BE2C (cell line): ENCODE results near the gene CUL5. TPM values are rescaled to one million over a fixed set of nuclear protein-coding genes. Genes with fewer than 3 reads are reported as not detected.

ENCODE experiments used
- DNase-seq: peaks from one replicate; pipeline ENCODE4 v3.0.0-alpha.2; 2020
- H3K27me3 ChIP-seq: fragments of 250-450 bp; sonication (Bioruptor Pico); 2 replicates; pipeline ENCODE4 v1.5.1; 2020; ENCODE audit warnings: mild to moderate bottlenecking
- H3K36me3 ChIP-seq: fragments of 250-450 bp; sonication (Bioruptor Pico); 2 replicates; pipeline ENCODE4 v1.5.1; 2020; ENCODE audit warnings: mild to moderate bottlenecking
- H3K4me1 ChIP-seq: fragments of 250-450 bp; sonication (Bioruptor Pico); 2 replicates; pipeline ENCODE4 v1.5.1; 2020
- H3K4me3 ChIP-seq: 2 replicates; pipeline ENCODE4 v1.5.1; 2011; ENCODE audit warnings: low read depth, low read length
- H3K9me3 ChIP-seq: fragments of 250-450 bp; sonication (Bioruptor Pico); 2 replicates; pipeline ENCODE4 v1.5.1; 2020
- CTCF ChIP-seq: IDR thresholded peaks from 2 replicates; pipeline ENCODE4 v1.5.1; 2012; ENCODE audit warnings: mild to moderate bottlenecking, low read depth, low read length
- polyA plus RNA-seq: library from polyadenylated mRNA; unstranded; fragments of >200 nt; gene quantifications from one replicate; pipeline ENCODE4 v1.2.1, GENCODE V29; 2012; ENCODE audit warnings: low read depth, missing spikeins; ENCODE audit not compliant: insufficient read length, insufficient read depth

CUL5 gene
- 34.5 TPM for polyA plus RNA-seq

GRCh38 chr11:108008656-108009496 is at the start of gene CUL5:
Gene CUL5, plus strand, starts transcription at chr11:108008898. Its CDS starts 451 bp downstream, at chr11:108009349.
- Histone ChIP-seq H3K9me3 (no peaks in the 10 kb centered on the region), H3K36me3 (peaks cover 3% of the 10 kb centered on the region; the same call in 1 of the 2 replicates), H3K4me3 (peak within 1 kb of the TSS; percentile 96), H3K27me3 (no peaks in the 10 kb centered on the region), H3K4me1 (no peaks in the 10 kb centered on the region; the same call in 1 of the 2 replicates)
- peak; percentile 85 for TF ChIP-seq CTCF
- DNase-seq, result peak; percentile 94

GRCh38 chr11:107961480-107961879 is 47.2 kb upstream of the CUL5 start:
- Histone ChIP-seq H3K4me3 (no peak overlapping the region), H3K27me3 (no peaks in the 10 kb centered on the region)
- TF ChIP-seq CTCF, result no peak

GRCh38 chr11:107962181-107962580 is 46.5 kb upstream of the CUL5 start:
- no peak for TF ChIP-seq CTCF
- no peaks in the 10 kb centered on the region for H3K27me3 ChIP-seq
- no peak for DNase-seq
- peaks cover 34% of the 10 kb centered on the region for H3K4me1 ChIP-seq
- no peaks in the 10 kb centered on the region for H3K9me3 ChIP-seq
- H3K4me3 ChIP-seq, result no peak overlapping the region
- peaks cover 11% of the 10 kb centered on the region for H3K36me3 ChIP-seq

More at GRCh38 chr11:107961480-107961879, 47.2 kb upstream of the CUL5 start:
- DNase-seq, result no peak
- Histone ChIP-seq H3K9me3 (no peaks in the 10 kb centered on the region), H3K4me1 (peaks cover 39% of the 10 kb centered on the region), H3K36me3 (peaks cover 11% of the 10 kb centered on the region)

GRCh38 chr11:107963091-107963490 is 45.6 kb upstream of the CUL5 start:
- H3K36me3 ChIP-seq, result peaks cover 16% of the 10 kb centered on the region
- no peak overlapping the region for H3K4me3 ChIP-seq
- no peak for TF ChIP-seq CTCF
- DNase-seq, result no peak
- no peaks in the 10 kb centered on the region for H3K27me3 ChIP-seq
- H3K4me1 ChIP-seq, result peaks cover 27% of the 10 kb centered on the region
- no peaks in the 10 kb centered on the region for H3K9me3 ChIP-seq

- DNase-seq, result no peak
- H3K9me3 ChIP-seq, result no peaks in the 10 kb centered on the region
- H3K4me3 ChIP-seq, result no peak overlapping the region
- H3K4me1 ChIP-seq, result no peaks in the 10 kb centered on the region
- TF ChIP-seq CTCF, result peak; percentile 35
- no peaks in the 10 kb centered on the region for H3K27me3 ChIP-seq
- peaks cover 7% of the 10 kb centered on the region for H3K36me3 ChIP-seq
Measured at GRCh38 chr11:107969219-107969618, 39.5 kb upstream of the CUL5 start.

- Histone ChIP-seq H3K4me3 (no peak overlapping the region), H3K9me3 (no peaks in the 10 kb centered on the region), H3K36me3 (peaks cover 5% of the 10 kb centered on the region), H3K27me3 (no peaks in the 10 kb centered on the region), H3K4me1 (no peaks in the 10 kb centered on the region)
- no peak for DNase-seq
- no peak for TF ChIP-seq CTCF
Measured at GRCh38 chr11:107970049-107970448, 38.6 kb upstream of the CUL5 start.
